Stomach (tissue), 4 donors: Measurements from ENCODE around the gene GAB1.

Experiments used
- EP300 ChIP-seq: sonication (generic); formaldehyde crosslinking; IDR thresholded peaks from one replicate; pipeline ENCODE4 v1.6.1; 2017; ENCODE audit warnings: antibody characterized with exemption
- POLR2A ChIP-seq, 4 donors: fragments of 450-650 bp; IDR thresholded peaks; one replicate each; pipeline ENCODE4 v1.6.1; 2016; ENCODE audit warnings: antibody characterized with exemption in 4 of 4, control low read depth in 2 of 4, mild to moderate bottlenecking in 1 of 4, moderate library complexity in 1 of 4
- POLR2AphosphoS5 ChIP-seq, 3 donors: sonication (generic); formaldehyde crosslinking; IDR thresholded peaks; one replicate each; pipeline ENCODE4 v1.6.1; 2016; ENCODE audit warnings: antibody characterized with exemption in 3 of 3
- TF ChIP-seq, protein P1 (sequence below), 7 experiments: fragments of 450-650 bp in 4 of 7; fragments of 200-600 bp in 3 of 7; sonication (generic) in 3 of 7; IDR thresholded peaks; one replicate each; pipeline ENCODE4 v1.5.1; 2016 to 2019; ENCODE audit warnings: antibody characterized with exemption in 7 of 7, control low read depth in 2 of 7, mild to moderate bottlenecking in 1 of 7

DNA sequence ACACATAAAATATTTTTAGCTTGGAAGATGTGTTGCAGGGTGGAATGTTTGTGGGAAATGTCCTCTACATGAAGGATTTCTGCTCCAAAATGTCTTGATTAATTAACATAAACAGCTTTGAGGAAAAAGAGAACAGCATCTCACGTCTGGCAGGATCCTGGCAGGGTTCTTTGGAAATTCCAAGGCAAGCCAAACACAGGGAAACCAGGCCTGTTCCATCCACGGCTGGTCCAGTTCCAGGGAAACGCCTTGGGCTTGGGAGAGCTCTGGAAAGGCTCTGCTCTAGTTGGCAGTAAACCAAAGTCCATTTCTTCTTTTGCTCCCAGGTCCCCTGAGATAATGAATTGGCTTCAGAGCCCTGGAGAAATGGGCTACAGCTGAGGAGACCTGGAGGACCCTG is 42.4 kb upstream of the GAB1 start:
- TF ChIP-seq, protein P1, sequence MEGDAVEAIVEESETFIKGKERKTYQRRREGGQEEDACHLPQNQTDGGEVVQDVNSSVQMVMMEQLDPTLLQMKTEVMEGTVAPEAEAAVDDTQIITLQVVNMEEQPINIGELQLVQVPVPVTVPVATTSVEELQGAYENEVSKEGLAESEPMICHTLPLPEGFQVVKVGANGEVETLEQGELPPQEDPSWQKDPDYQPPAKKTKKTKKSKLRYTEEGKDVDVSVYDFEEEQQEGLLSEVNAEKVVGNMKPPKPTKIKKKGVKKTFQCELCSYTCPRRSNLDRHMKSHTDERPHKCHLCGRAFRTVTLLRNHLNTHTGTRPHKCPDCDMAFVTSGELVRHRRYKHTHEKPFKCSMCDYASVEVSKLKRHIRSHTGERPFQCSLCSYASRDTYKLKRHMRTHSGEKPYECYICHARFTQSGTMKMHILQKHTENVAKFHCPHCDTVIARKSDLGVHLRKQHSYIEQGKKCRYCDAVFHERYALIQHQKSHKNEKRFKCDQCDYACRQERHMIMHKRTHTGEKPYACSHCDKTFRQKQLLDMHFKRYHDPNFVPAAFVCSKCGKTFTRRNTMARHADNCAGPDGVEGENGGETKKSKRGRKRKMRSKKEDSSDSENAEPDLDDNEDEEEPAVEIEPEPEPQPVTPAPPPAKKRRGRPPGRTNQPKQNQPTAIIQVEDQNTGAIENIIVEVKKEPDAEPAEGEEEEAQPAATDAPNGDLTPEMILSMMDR (IDR thresholded peaks at IDR 0.05) = no peak
- TF ChIP-seq POLR2A (IDR thresholded peaks at IDR 0.05) (no peak), POLR2AphosphoS5 (IDR thresholded peaks at IDR 0.05) (peak; percentile 51 to 65 (median 59)), EP300 (no peak)
